A549 (cell line): ENCODE results near the gene OR52W1. TPM values are rescaled to one million over a fixed set of nuclear protein-coding genes. Genes with fewer than 3 reads are reported as not detected.

ENCODE experiments used
- ATAC-seq, 2 experiments: fragments of 200-7000 bp in 1 of 2; fragments of >200 bp in 1 of 2; cut with Nextera tagmentation in 1 of 2; cut with Tn5 transposase in 1 of 2; 3 replicates each; pipeline versions ENCODE4 v1.8.0 to v1.9.1; 2018 to 2020; ENCODE audit warnings: mild to moderate bottlenecking in 1 of 2, moderate library complexity in 1 of 2
- CTCF ChIA-PET: fragments of 300-600 bp; sonication (Branson Sonifier 250); formaldehyde crosslinking; extraction: SDS; loops from one replicate; lab custom pipeline; 2021; ENCODE audit warnings: antibody characterized with exemption, inconsistent platforms; lab: Yijun Ruan, JAX
- POLR2A ChIA-PET: fragments of 350-600 bp; formaldehyde crosslinking; extraction: SDS; loops from one replicate; lab custom pipeline; 2021; ENCODE audit warnings: antibody characterized with exemption, inconsistent platforms; lab: Yijun Ruan, JAX
- DNase-seq, 2 experiments: peaks; one replicate each; pipeline versions ENCODE4 v3.0.0 to v3.0.0-alpha.2; 2011 to 2016; ENCODE audit warnings: low read depth in 1 of 2, low spot score in 1 of 2
- FAIRE-seq: peaks from 2 replicates; lab custom pipeline; 2011; peaks lifted over from hg19 to GRCh38; lab: Jason Lieb, UNC
- H3K27ac ChIP-seq, 2 experiments: fragments of >200 bp; sonication (Bioruptor Twin); formaldehyde crosslinking; 3 replicates each; pipeline ENCODE4 v1.5.1; 2016 to 2017
- H3K4me1 ChIP-seq: fragments of >200 bp; sonication (Bioruptor Twin); formaldehyde crosslinking; 3 replicates; pipeline ENCODE4 v1.6.1; 2016
- H3K4me2 ChIP-seq: fragments of >200 bp; sonication (Bioruptor Twin); formaldehyde crosslinking; 3 replicates; pipeline ENCODE4 v1.6.1; 2016
- H3K4me3 ChIP-seq: fragments of >200 bp; sonication (Bioruptor Twin); formaldehyde crosslinking; 3 replicates; pipeline ENCODE4 v1.5.1; 2016
- H3K9me3 ChIP-seq: fragments of >200 bp; sonication (Bioruptor Twin); formaldehyde crosslinking; 3 replicates; pipeline ENCODE4 v1.6.1; 2016
- CBX2 ChIP-seq: fragments of 200-600 bp; sonication (generic); IDR thresholded peaks from 2 replicates; pipeline ENCODE4 v1.6.1; 2016; ENCODE audit warnings: low read depth, mild to moderate bottlenecking, borderline replicate concordance
- CBX8 ChIP-seq: fragments of 200-600 bp; sonication (generic); IDR thresholded peaks from 2 replicates; pipeline ENCODE4 v1.6.1; 2016
- CEBPB ChIP-seq, 2 experiments: fragments of >200 bp in 1 of 2; sonication (Bioruptor Twin) in 1 of 2; formaldehyde crosslinking in 1 of 2; IDR thresholded peaks; 2 replicates each; pipeline ENCODE4 v1.6.1; 2012 to 2016
- EP300 ChIP-seq, 2 experiments: fragments of >200 bp; sonication (Bioruptor Twin); formaldehyde crosslinking; IDR thresholded peaks; 2 replicates in 1 of 2; 3 replicates in 1 of 2; pipeline ENCODE4 v1.6.1; 2016 to 2017
- ESRRA ChIP-seq: fragments of 150-350 bp; IDR thresholded peaks from 2 replicates; pipeline ENCODE4 v1.6.1; 2014; ENCODE audit warnings: mild to moderate bottlenecking, low read length, borderline replicate concordance
- FOXS1 ChIP-seq: fragments of 250-450 bp; sonication (Bioruptor Pico); IDR thresholded peaks from 2 replicates; pipeline ENCODE4 v1.5.0; 2020; ENCODE audit warnings: mild to moderate bottlenecking, moderate library complexity
- GATA3 ChIP-seq: IDR thresholded peaks from 2 replicates; pipeline ENCODE4 v1.6.1; 2012; ENCODE audit warnings: borderline replicate concordance
- HDAC2 ChIP-seq: fragments of 200-600 bp; sonication (generic); IDR thresholded peaks from 2 replicates; pipeline ENCODE4 v1.6.1; 2016
- HOXB13 ChIP-seq: fragments of 250-450 bp; sonication (Bioruptor Pico); IDR thresholded peaks from 2 replicates; pipeline ENCODE4 v1.5.0; 2020; ENCODE audit warnings: low read depth, mild to moderate bottlenecking, moderate library complexity
- JUNB ChIP-seq: fragments of >200 bp; sonication (Bioruptor Twin); formaldehyde crosslinking; IDR thresholded peaks from 2 replicates; pipeline ENCODE4 v1.6.1; 2016
- KDM1A ChIP-seq: fragments of 200-600 bp; sonication (generic); IDR thresholded peaks from 2 replicates; pipeline ENCODE4 v1.6.1; 2016; ENCODE audit warnings: low read depth, mild to moderate bottlenecking
- KDM5A ChIP-seq: fragments of 200-600 bp; sonication (generic); IDR thresholded peaks from 2 replicates; pipeline ENCODE4 v1.6.1; 2016; ENCODE audit warnings: antibody characterized with exemption, mild to moderate bottlenecking
- MAFK ChIP-seq: fragments of 450-650 bp; IDR thresholded peaks from 2 replicates; pipeline ENCODE4 v1.6.1; 2014; ENCODE audit not compliant: partially characterized antibody
- NFE2L2 ChIP-seq: fragments of 150-350 bp; conservative IDR thresholded peaks from 2 replicates; pipeline ENCODE4 v1.6.1; 2014; ENCODE audit warnings: low read length
- NR3C1 ChIP-seq: fragments of >200 bp; sonication (Bioruptor Twin); formaldehyde crosslinking; IDR thresholded peaks from 3 replicates; pipeline ENCODE4 v1.6.1; 2017
- PHF8 ChIP-seq: fragments of 200-600 bp; sonication (generic); IDR thresholded peaks from 2 replicates; pipeline ENCODE4 v1.6.1; 2016; ENCODE audit warnings: low read depth, mild to moderate bottlenecking, antibody characterized with exemption, moderate library complexity, borderline replicate concordance
- RAD21 ChIP-seq, 2 experiments: fragments of >200 bp in 1 of 2; sonication (Bioruptor Twin) in 1 of 2; formaldehyde crosslinking in 1 of 2; IDR thresholded peaks in 1 of 2; conservative IDR thresholded peaks in 1 of 2; 2 replicates in 1 of 2; 3 replicates in 1 of 2; pipeline ENCODE4 v1.6.1; 2012 to 2018; ENCODE audit warnings: inconsistent platforms in 1 of 2
- RNF2 ChIP-seq: fragments of 200-600 bp; sonication (generic); IDR thresholded peaks from 2 replicates; pipeline ENCODE4 v1.6.1; 2016; ENCODE audit warnings: low read depth, mild to moderate bottlenecking, antibody characterized with exemption, moderate library complexity, borderline replicate concordance
- TFCP2L1 ChIP-seq: fragments of 250-450 bp; sonication (Bioruptor Pico); IDR thresholded peaks from 2 replicates; pipeline ENCODE4 v1.5.0; 2021; ENCODE audit warnings: mild to moderate bottlenecking
- USF2 ChIP-seq: fragments of 450-650 bp; IDR thresholded peaks from 2 replicates; pipeline ENCODE4 v1.6.1; 2014; ENCODE audit warnings: antibody characterized with exemption
- ZC3H11A ChIP-seq: fragments of 450-650 bp; IDR thresholded peaks from 2 replicates; pipeline ENCODE4 v1.6.1; 2014; ENCODE audit warnings: antibody characterized with exemption, mild to moderate bottlenecking
- ZNF302 ChIP-seq: fragments of 250-450 bp; sonication (Bioruptor Pico); IDR thresholded peaks from 2 replicates; pipeline ENCODE4 v1.9.0; 2021; ENCODE audit warnings: inconsistent platforms, mild to moderate bottlenecking, moderate library complexity
- WGBS: methylation state at CpG from one replicate; pipeline ENCODE4 v1.1.6; 2017; ENCODE audit errors: missing lambda C conversion rate; 5-methylcytosine and 5-hydroxymethylcytosine counted together
- polyA plus RNA-seq, 4 experiments: library from polyadenylated mRNA; depleted of rRNA in 3 of 4; stranded (reverse); fragments of >200 nt; fragmentation: RNase III in 1 of 4; extraction: RNeasy Plus Mini Kit Qiagen cat#74134 plus additional on column Dnase treatment in 1 of 4; gene quantifications; 2 replicates in 3 of 4; 3 replicates in 1 of 4; pipeline ENCODE4 v1.2.3, GENCODE V29; 2011 to 2017
- TF ChIP-seq, protein P1 (sequence below): fragments of >200 bp; sonication (Bioruptor Twin); formaldehyde crosslinking; IDR thresholded peaks from 3 replicates; pipeline ENCODE4 v1.5.1; 2016
- TF ChIP-seq, protein P2 (sequence below): fragments of >200 bp; sonication (Bioruptor Twin); formaldehyde crosslinking; IDR thresholded peaks from 2 replicates; pipeline ENCODE4 v1.6.1; 2016
- TF ChIP-seq, protein P3 (sequence below): IDR thresholded peaks from 2 replicates; pipeline ENCODE4 v1.6.1; 2012

Gene OR52W1
- polyA plus RNA-seq, 2 of the 4 experiments (the other 2 are of a cell fraction), result not detected

DNA sequence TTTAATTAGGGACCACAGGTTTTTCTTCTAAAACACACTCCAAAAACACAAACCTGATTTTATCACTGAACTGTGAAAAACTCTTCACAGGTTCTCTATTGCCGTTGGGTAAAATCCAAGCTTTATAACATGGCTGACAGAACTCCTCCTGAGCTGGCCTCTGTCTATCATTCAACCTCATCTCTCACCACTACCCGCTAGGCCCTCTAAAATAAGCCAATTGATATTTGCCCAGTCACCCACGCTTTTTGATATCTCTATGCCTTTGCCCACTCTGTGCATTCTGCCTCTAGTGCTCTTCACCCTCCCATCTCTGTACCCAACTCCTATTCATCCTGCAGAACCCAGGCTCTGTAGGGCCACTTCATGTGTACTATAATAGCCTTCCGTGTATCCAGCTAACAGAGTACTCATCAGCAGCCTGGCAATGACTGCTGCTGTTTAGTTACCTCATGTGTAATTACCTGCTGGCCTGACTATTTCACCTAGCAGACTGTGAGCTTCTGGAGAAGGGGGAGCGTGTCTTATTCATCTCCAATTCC lies 38.8 kb downstream of the OR52W1 start (continued):
- no peak for TF ChIP-seq HOXB13 (CRISPR knock-in tag)
- TF ChIP-seq RAD21 (conservative IDR thresholded peaks at IDR 0.05 in 1 of 2, IDR thresholded peaks at IDR 0.05 in 1 of 2), result no peak
- TF ChIP-seq PHF8, result no peak
- TF ChIP-seq HDAC2, result no peak
- no peak for TF ChIP-seq ZC3H11A
- TF ChIP-seq NFE2L2, result no peak
- TF ChIP-seq FOXS1 (CRISPR knock-in tag), result no peak
- no peak for TF ChIP-seq CBX2

- ChIA-PET CTCF (interaction anchor here (0.8 to 6.4 kb wide), 4 partner anchors 8 to 188 kb away, joined by 3 to 33 read pairs (median 4); no protein-coding TSS in a partner anchor), POLR2A (interaction anchor here (1.0 kb wide), 1 partner anchor 81 kb away, joined by 3 read pairs; the partner anchor contains the start of gene CAVIN3)
- no peak for DNase-seq
- 92% methylated on average over 1 of the region's 1 CpG for WGBS
- H3K4me2 ChIP-seq, result no peak within 1 kb of the TSS
- H3K4me3 ChIP-seq, result no peak within 1 kb of the TSS
- no peak for FAIRE-seq
- TF ChIP-seq ESRRA (no peak), MAFK (no peak), RNF2 (no peak), TFCP2L1 (CRISPR knock-in tag) (no peak), ZC3H11A (no peak), KDM1A (no peak), ZNF302 (no peak), CEBPB (IDR thresholded peaks at IDR 0.05) (no peak), KDM5A (no peak), GATA3 (no peak), JUNB (no peak), USF2 (no peak), EP300 (IDR thresholded peaks at IDR 0.05) (no peak), CBX8 (no peak), NR3C1 (no peak)
- TF ChIP-seq, protein P1, sequence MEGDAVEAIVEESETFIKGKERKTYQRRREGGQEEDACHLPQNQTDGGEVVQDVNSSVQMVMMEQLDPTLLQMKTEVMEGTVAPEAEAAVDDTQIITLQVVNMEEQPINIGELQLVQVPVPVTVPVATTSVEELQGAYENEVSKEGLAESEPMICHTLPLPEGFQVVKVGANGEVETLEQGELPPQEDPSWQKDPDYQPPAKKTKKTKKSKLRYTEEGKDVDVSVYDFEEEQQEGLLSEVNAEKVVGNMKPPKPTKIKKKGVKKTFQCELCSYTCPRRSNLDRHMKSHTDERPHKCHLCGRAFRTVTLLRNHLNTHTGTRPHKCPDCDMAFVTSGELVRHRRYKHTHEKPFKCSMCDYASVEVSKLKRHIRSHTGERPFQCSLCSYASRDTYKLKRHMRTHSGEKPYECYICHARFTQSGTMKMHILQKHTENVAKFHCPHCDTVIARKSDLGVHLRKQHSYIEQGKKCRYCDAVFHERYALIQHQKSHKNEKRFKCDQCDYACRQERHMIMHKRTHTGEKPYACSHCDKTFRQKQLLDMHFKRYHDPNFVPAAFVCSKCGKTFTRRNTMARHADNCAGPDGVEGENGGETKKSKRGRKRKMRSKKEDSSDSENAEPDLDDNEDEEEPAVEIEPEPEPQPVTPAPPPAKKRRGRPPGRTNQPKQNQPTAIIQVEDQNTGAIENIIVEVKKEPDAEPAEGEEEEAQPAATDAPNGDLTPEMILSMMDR, result no peak
- TF ChIP-seq, protein P2, sequence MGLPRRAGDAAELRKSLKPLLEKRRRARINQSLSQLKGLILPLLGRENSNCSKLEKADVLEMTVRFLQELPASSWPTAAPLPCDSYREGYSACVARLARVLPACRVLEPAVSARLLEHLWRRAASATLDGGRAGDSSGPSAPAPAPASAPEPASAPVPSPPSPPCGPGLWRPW, result no peak
- TF ChIP-seq, protein P3, sequence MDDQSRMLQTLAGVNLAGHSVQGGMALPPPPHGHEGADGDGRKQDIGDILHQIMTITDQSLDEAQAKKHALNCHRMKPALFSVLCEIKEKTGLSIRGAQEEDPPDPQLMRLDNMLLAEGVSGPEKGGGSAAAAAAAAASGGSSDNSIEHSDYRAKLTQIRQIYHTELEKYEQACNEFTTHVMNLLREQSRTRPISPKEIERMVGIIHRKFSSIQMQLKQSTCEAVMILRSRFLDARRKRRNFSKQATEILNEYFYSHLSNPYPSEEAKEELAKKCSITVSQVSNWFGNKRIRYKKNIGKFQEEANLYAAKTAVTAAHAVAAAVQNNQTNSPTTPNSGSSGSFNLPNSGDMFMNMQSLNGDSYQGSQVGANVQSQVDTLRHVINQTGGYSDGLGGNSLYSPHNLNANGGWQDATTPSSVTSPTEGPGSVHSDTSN, result no peak
- no peaks in the 10 kb centered on the region for H3K9me3 ChIP-seq
- ATAC-seq, result no peak
- no peak within 1 kb of the TSS for H3K27ac ChIP-seq
- H3K4me1 ChIP-seq, result no peaks in the 10 kb centered on the region
Measured at GRCh38 chr11:6238902-6239301, 39.9 kb downstream of the OR52W1 start, which contains the start of gene CNGA4. TSS of gene CNGA4 (plus strand) at chr11:6239089. CDS start at chr11:6239207, 118 bp downstream.
